ENCODE measurements around the gene KBTBD13.

KBTBD13 gene

DNA sequence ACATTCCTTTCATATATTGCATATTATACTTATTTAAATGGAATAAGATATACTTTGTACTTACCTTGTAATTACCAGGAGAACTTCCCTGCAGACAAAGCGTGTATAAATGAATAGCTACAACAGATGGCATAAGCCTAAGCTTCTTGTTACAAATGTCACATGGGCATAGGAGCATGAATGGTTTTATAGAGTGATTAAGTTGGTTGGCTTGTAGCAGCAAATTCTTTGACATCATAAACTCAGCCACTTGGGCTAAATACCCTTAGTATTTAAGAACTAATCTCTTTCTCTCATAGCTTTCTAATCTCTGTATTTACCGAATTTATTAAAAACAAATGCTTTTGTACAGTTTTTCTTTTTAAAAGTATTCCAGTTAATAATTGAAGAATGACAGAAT lies 38.5 kb downstream of the KBTBD13 start, which contains the start of gene UBAP1L:
Gene UBAP1L, minus strand, starts transcription at position 115 of the 400 bp plus-strand sequence. CDS start 8,985 bp downstream, outside the sequence.
- DNase-seq (ENCODE audit: low read depth): no peak

DNA sequence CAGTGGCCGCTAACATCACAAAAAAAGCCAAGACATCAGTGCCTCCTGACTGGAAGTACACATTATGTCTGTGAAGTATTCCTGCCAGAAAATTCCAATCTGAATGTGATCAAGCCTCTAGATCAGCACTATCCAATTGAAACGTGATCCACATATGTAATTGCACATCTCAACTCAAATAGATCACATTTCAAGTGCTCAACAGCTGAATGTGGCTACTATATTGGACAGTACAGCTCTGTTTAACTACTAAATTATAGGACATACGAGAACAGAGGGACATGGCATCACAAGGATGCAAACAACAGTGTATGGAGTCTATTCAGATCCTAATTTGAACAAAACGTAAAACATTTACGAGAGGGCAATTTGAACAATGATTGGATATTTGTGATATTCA lies 39.0 kb downstream of the KBTBD13 start:
- DNase-seq (ENCODE audit: low read depth): no peak

Data from activated T-cell treated with anti-CD3 and anti-CD28 coated beads for 48 hours (primary cell).